IPS DF 4.7 (cell line): ENCODE results near the gene KAZN.
"Not testable (repeated sequence)": the region's sequence is repeated elsewhere in the genome, so short reads cannot be mapped to it uniquely, and the experiment has no call there.

Experiments
- DNase-seq: peaks from one replicate; pipeline ENCODE4 v3.0.0-alpha.2; 2013; ENCODE audit warnings: low spot score; ENCODE audit errors: extremely low read depth

KAZN gene

DNA sequence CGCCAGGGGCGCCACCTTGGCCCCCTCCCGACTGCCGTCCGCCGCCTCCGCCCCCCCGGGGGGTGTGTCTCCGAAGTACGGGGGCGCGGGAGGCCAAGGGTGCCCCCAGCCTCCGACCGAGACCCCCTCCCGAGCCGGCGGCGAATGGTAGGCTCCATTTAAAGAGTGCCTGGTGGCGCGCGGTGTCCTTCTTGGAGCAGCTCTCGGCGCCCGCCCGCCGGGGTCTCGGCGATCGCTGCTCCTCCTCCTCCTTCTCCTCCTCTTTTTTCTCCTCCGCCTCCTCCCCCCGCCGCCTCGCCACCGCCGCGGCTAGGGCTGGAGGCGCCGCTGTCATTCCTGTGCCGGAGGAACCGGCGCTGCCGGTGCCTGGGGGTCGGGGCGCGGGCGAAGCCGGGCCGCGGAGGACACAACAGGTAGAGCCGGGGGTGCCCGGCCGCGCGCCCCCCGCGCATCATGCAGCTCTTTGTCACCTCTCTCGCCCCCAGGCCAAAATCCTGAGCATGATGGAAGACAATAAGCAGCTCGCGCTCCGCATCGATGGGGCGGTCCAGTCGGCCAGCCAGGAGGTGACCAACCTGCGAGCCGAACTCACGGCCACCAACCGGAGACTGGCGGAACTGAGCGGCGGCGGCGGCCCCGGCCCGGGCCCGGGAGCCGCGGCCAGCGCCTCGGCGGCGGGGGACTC, at the start of gene KAZN:
Gene KAZN, plus strand, starts transcription at position 188 of the 685 bp plus-strand sequence.
- no peak for DNase-seq

DNA sequence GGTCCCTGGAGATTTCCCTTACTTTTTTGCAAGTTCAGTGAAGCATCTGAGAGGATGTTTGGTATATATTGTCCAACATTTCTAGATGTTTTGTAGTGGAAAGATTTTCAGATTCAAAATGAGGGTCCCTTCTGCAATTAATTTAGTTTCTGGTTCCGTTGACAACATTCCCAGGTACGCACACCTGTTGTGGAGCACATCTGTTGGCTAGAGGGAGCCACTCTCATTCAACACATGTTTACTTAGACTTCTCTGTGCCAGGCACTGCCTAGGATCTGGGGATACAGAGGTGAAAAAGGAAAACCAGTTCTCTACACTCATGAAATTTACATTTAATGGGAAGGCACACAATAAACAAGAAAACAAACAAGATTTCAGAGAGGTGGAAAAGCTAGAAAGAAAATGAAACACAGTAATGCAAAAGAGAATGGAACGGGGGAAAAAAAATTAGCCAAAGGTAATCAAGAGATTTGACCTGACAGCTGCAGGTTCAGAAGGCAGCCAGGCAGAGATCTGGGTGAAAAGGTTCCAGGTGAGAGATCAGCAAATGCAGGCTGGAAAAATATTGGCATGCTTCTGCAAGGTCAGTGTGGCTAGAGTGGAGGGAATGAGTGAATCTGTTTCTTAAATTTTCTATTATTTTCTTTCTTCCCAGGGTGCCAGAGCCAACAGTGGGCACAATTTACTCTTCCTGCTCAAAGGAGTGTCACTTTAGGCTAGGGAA, 48.4 kb upstream of the KAZN start:
- no peak for DNase-seq

DNA sequence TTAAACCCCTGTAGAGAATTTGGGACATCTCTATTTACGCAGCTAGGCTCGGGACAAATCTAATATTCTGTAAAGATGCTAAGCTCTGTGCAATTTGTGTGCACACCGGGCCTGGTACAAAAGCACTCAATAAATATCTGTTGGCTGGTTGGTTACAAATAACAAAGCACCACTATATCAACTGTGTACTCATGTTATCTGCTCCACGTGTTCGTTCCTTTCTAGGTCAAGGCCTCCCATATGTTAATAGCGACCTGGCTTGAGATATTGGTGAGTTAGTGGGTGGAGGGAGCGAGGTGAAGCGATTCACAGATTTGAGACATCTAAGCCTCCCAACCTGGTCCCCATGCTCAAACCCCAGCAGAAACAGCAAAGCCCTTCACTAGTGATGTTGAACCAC, 47.1 kb upstream of the KAZN start:
- DNase-seq: no peak

DNA sequence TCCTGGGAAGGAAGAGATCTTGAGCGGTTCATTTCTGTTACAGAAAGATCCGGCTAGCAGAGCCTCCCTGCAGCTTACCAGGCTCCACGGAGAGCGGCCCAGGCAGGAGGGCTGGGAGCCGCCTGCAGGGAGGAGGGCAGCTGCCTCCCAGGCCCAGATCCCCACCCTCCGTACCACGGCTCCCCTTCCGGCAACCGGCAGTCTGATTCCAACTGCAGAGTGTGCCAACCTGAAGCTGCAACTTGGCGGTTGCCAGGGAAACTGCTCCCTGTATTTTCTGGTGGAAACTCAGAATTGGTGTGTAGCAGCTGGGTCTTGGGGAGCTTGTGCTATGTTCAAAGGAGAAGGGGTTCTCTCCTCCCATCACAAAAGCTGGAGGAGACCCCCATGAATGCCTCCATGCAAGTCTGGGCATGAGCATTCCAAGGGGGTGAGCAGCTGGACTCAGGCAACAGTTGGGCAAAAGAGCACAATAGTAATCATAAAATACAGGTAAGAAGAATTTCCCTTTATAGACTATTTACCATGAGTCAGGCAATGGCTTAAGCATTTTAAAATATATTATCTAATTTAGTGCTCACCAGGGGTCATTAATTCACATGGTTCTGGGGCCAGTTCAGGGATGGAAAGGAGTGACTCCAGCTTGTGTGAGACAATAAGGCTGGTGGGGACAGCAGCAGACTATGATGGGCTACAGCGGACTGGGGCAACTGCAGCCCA, 46.1 kb upstream of the KAZN start:
- no peak for DNase-seq

DNA sequence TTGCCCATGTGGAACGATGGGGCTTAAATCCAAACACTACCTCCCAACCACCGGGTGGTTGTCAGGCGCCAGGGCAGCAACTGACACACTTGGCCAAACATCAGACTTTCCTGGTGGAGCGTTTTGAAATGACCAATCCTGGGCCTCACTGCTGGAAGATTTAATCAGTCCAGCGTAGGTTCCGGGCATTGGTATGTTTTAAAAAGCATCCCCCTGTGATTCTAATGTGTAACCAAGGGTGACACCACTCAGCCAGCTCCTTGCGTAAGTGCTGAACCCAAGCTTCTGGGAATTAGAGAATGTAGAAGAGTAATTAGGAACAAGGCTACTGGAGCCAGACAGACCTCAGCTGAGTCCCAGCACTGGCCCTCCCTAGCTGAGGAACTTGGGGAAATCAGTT, 44.8 kb upstream of the KAZN start:
- DNase-seq: no peak

DNA sequence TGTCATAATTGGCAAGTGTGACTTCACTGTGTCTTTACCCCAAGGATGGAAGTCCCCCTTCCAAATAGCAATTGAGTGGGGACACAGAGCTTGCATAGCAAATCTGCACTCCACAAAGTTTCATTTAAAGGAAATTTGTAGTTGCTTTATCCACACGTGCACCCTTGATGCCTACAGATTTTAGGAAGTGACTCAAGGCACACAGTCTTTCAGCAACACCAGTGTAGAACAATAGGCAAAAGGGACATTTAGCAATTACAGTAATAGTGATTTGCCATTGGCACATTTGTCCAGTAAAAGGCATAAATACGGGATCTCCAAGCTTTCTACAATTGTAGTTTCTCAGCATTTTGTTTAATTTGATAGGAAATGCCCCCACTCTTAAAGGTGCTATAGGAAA, 43.4 kb upstream of the KAZN start:
- no peak for DNase-seq

DNA sequence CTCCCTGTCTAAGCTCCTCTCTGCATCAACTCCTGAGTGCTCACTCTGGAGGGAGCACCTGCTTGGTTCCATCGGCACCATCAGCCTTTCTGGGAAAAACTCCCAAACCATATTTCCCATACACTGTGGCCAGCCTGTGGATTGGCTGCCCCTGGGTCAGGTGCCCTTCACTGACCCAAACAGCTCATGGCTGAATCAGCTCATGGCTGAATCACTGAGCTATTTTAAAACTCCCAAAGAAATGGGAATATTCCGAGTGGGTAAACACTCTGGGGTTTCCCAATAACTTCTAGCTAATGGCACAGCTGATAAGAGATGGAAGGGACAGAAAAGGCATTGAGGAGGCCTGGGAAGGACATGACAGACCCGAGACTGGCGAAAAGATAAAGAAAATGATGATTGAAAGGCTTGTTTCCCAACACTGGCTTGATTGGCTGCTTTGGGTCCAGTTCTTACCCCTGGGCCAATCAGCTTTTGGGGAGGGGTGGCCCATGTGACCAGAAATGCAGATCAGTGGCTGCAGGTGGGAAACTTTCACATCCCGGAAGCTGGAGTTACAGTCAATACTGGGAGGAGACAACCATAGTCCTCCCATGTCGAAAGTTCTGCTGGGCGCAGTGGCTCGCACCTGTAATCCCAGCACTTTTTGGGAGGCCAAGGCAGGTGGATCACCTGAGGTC, 37.3 kb upstream of the KAZN start:
- no peak for DNase-seq

DNA sequence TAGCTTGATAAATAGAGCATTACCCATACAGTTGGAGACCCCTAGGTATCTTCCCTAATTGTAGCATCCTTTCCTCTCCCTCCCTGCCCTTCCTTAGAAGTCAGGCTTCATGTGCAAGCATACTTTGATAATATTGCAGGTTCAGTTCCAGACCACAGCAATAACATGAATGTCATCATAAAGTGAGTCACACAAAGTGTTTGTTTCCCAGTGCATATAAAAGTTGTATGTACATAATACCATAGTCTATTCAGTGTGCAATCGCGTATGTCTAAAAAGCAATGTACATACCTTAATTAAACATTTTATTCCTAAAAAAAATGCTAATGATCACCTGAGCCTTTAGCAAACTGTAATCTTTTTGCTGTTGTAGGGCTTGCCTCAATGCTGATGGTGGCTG, 33.4 kb upstream of the KAZN start:
- DNase-seq: no peak

DNA sequence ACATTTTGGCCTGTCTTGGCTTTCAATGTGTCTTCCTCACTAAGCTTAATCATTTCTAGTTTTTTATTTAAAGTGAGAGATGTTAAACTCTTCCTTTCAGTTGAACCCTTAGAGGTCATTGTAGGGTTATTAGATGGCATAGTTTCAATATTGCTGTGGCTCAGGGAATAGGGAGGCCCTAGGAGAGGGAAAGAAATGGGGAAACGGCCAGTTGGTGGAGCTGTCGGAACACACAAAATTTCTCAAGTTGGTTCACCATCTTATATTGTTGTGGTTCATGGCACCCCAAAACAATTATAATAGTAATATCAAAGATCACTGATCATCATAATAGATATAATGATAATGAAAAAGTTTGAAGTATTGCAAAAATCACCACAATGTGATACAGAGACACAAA, 31.4 kb upstream of the KAZN start:
- DNase-seq: no peak

DNA sequence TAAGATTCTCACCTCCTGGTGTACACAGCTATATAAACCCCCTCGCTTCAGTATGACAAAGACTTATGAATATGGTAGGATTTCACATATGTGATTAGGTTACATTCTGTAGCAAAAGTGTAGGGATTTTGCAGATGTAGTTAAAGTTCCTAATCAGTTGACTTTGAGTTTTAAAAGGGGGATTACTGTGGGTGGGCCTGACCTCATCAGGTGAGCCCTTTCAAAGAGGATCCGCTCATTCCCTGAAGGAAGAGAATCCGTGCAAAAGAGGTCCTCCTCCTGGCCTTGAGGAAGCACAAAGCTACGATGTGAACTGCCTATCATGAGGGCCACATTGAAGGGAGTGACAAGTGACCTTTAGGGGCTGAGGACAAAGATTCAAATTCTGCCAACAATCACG, 30.6 kb upstream of the KAZN start:
- DNase-seq: no peak

DNA sequence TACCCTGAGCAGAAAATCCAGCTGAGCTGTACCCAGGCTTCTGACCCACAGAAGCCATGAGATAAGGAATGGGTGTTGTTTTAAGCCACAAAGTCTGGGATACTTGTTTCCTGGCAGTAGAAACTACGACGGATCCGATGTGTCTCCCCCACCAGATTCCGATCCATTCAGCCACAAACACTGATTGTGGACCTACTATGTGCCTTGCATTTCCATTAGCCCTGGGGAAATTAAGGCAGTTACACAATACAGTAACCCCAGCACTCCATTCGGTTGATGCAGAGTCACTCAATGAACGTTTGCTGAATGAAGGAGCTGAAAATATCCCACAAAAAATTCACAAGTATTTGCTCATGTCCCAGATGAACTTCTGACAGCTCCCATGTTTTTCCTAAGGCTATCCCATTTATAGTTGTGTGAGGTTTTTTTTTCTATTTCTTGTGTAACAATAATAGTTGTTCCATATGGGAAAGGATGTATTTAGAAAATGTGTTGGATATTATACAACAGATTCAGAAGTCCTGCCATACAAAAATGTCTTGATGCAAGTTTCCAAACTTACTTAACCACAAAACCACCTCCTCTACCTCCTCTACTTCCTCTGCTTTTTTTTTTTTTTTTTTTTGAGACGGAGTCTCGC, 29.6 kb upstream of the KAZN start:
- no peak for DNase-seq

DNA sequence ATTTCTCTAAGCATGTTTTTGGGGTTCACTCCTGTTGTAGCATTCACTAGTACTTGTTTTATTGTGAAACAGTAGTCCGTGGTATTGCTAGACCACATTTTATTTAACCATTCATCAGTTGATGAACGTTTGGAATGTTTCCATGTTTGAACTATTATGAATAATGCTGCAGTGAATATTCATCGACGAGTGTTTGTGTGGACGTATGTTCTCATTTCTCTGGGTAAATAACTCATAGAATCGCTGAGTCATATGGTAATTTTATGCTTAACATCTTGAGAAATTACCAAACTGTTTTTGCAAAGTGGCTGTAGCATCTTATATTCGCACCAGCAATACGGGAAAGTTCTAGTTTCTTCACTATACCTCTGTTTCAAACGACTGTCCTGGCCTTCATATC, 28.0 kb upstream of the KAZN start:
- DNase-seq: no peak

DNA sequence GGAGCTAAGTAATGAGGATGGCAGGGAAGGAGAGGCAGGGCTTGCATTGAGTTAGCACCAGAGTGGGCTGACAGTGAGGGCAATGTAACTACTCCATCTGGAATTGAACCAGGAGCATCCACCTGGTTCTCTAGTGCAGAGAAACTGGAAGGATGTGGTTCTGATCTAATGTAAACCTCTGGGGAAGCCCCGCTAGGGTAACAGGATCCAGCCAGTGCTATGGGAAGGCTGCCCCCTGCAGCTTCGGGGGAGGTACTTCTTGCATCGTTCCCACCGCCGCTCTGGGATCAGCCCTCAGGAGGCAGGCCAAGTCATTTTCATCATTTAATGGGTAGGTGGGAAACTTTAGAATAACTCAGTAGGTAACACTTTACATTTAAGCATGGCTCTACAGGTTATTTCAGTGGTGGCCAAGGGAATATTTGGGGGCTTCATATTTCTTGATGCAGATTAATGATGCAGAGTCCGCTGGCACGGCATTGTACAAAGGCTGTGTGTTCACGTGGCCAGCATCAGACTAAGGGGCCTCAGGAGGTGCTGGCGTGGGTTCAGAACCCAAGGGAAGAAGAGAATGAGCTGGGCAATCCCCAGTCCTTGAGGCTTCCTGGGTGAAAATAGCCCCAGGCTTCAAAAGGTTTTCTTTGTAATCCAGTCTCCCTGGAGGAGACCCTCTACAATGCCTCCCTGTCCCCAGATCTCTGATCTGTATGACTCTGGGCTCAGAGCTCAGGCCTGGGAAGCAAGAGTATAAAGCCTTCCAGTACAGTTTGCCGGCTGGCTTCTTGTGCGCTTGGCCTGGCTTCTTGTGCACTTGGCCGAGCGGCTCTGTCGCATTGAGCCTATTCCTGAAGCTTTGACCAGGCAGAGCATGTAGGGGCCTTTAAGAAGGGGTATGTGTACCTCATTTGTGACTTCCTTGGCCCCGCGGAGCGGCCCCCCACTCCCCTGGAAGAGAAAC, 26.4 kb upstream of the KAZN start:
- DNase-seq: no peak

DNA sequence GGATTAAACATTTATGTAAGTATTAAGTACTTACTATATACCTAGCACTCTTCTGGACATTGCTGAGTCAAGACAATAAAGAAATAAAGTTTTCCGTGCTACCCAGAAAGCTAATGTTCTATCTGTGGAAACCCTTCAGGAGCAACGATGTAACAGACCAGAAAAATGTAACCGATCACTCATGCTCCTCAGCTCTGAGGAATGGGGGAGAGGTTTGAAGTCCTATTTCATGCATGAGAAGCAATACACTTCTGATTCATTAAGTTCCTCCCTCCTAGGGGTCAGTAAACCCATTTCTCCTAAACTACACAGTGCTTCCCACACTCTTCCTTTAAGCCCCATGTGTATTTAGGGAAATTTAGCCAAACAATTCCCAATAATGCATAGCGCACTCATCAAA, 25.6 kb upstream of the KAZN start:
- no peak for DNase-seq

DNA sequence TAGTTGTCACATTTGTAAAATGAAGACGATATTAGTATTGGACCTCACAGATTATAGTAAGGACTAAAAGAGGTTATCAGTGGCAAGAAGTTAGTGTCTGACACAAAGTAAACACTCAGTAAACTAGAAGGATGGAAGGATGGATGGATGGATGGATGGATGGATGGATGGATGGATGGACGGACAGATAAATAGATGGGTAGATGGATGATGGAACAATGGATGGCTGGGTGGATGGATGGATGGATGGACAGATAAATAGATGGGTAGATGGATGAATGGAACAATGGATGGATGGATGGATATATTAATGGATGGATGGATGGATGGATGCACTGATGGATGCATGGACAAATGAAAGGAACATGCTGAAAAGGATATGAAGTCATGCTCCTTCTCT, 22.3 kb upstream of the KAZN start:
- DNase-seq: no peak

DNA sequence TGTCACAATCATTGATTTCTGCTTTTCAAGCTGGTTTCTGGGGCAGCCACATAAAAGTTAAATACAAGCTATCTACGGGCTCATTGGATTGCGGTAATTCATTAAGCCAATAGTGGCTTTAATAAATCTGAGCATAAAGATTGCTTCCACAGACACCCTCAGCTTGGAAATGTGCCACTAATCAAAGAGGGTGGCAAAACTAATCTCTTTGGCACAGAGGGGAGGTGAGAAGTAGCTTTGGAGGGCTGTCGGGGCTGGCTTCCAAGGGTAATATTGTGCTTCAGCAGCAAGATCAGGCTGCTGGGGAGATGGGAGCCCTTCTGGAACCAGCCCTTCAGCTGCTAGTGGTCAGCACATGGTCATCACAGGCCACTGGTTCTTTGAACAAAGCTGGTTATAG, 21.2 kb upstream of the KAZN start:
- DNase-seq: no peak

DNA sequence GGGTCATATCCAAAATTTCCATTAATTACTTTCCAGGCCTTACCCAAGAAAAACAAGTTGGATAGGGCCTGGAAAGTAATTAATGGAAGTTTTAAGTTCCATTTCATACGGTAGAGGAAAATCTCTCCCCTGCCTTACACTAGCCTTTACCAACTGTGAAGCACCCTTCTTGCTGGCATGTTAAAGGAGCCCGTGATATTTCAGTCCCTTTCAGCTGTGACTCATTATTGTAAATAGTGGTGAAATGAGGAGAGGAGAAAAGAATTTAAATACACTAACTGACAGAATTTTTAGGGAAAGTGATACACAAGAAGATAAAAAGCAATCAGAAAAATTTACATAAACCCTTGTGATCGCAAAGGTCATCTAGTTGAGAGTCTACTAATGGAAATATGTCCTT, 20.3 kb upstream of the KAZN start:
- no peak for DNase-seq

DNA sequence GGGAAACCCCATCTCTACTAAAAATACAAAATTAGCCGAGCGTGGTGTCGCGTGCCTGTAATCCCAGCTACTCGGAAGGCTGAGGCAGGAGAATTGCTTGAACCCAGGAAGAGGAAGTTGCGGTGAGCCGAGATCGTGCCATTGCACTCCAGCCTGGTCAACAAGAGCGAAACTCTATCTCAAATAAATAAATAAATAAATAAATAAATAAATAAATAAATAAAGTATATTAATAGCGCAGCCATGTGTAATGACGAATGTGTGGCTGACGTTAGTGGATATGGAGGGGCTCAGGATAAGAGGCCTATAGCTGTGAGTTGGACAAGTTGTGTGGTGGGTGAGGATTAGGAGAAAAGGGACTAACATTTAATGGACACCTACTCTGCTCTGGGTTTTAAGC, 18.2 kb upstream of the KAZN start:
- not testable (repeated sequence) for DNase-seq

DNA sequence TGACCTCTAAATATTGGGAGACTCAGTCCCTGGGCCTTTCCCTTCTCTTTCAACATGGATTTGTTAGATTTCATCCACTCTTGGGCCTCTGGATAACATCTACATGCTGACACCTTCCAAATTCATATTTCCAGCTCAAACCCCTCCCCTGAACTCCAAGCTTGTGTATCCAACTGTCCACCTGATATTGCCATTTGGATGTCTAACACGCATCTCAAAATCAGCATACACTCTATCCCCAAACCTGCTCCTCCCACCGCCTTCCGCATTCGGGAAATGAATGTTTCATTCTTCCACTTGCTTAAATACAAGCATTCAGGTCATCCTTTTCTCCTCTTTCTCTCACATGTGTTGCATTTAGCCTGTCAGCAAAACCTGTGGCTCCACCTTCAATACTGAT, 17.5 kb upstream of the KAZN start:
- DNase-seq: no peak

DNA sequence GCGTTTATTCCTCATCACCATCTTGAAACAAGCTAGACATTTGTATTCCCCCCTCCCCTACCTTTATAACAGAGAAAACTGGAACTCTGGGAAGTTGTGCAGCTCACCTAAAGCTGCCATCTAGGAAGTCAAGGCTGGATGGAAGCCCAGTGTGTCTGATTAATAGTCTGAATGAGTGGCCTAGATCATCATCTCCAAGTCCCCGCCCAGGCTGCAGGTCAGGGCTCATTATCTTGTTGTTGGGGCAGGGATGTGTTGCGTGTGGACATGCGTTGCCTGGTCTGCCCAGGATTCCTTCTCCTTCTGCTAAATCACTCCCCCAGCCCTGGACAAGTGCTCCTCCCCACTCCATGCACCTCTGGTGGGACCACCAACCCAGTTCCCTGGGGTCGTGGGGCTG, 14.7 kb upstream of the KAZN start:
- DNase-seq: no peak
